ENCODE measurements around the gene CEP78.
A peak's percentile ranks its signal among the peaks of the same experiment; 100 is the strongest.

CEP78 gene

GRCh38 chr9:78311075-78311474 lies 75.2 kb downstream of the CEP78 start:
- no peak for DNase-seq

GRCh38 chr9:78311886-78312524 lies 76.1 kb downstream of the CEP78 start:
- no peak for DNase-seq

- peak; percentile 43 for DNase-seq
Observed at GRCh38 chr9:78314550-78314949, 78.7 kb downstream of the CEP78 start.

GRCh38 chr9:78314953-78315870 lies 79.3 kb downstream of the CEP78 start:
- DNase-seq = peak; percentile 41

- peak; percentile 30 for DNase-seq
Observed at GRCh38 chr9:78316166-78316892, 80.5 kb downstream of the CEP78 start.

GRCh38 chr9:78319197-78320029 lies 83.5 kb downstream of the CEP78 start:
- no peak for DNase-seq

GRCh38 chr9:78320030-78320693 lies 84.3 kb downstream of the CEP78 start:
- DNase-seq = no peak

- DNase-seq = no peak
Observed at GRCh38 chr9:78320875-78321496, 85.1 kb downstream of the CEP78 start.

GRCh38 chr9:78321505-78321904 lies 85.6 kb downstream of the CEP78 start:
- DNase-seq = no peak

- no peak for DNase-seq
Observed at GRCh38 chr9:78324068-78324650, 88.3 kb downstream of the CEP78 start.

- DNase-seq = no peak
Observed at GRCh38 chr9:78324682-78325081, 88.8 kb downstream of the CEP78 start.

- DNase-seq = no peak
Observed at GRCh38 chr9:78325343-78325742, 89.5 kb downstream of the CEP78 start.

GRCh38 chr9:78325846-78326360 lies 90.0 kb downstream of the CEP78 start:
- DNase-seq = no peak

- no peak for DNase-seq
Observed at GRCh38 chr9:78326564-78326963, 90.7 kb downstream of the CEP78 start.
